Measurements from ENCODE around the gene PDE4D.

DNA sequence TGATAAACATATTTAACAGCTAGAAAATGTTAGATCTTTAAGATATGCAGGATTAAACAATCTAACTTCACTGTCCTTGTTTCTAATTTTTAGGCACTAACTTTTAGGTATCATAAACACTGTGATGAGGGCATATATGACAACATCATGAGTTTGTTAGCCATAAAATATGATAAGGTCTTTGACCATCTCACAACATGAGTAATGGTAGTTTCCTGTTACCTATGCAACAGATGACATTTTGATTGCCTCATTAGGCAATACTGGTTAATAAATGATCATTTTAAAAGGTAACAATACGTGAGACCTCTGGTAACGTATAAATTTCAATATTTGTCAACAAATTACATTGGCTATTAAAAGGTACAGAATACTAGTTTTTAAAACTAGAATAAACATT lies 613.5 kb downstream of the PDE4D start:
- TF ChIP-seq EZH2 (IDR thresholded peaks at IDR 0.05; ENCODE audit: insufficient read depth, poor library complexity, severe bottlenecking): no peak
- TF ChIP-seq EZH2phosphoT487 (IDR thresholded peaks at IDR 0.05; ENCODE audit: insufficient read depth, low read depth): no peak

All from GM23248 (cell line).